C4-2B (cell line): ENCODE results near the gene TELO2.

Source experiments
- ZFX ChIP-seq: fragments of 450-650 bp; IDR thresholded peaks from 2 replicates; pipeline ENCODE4 v1.6.1; 2017
- TF ChIP-seq, protein P1 (sequence below): fragments of 450-650 bp; conservative IDR thresholded peaks from 2 replicates; pipeline ENCODE4 v1.5.1; 2017; ENCODE audit warnings: mild to moderate bottlenecking

DNA sequence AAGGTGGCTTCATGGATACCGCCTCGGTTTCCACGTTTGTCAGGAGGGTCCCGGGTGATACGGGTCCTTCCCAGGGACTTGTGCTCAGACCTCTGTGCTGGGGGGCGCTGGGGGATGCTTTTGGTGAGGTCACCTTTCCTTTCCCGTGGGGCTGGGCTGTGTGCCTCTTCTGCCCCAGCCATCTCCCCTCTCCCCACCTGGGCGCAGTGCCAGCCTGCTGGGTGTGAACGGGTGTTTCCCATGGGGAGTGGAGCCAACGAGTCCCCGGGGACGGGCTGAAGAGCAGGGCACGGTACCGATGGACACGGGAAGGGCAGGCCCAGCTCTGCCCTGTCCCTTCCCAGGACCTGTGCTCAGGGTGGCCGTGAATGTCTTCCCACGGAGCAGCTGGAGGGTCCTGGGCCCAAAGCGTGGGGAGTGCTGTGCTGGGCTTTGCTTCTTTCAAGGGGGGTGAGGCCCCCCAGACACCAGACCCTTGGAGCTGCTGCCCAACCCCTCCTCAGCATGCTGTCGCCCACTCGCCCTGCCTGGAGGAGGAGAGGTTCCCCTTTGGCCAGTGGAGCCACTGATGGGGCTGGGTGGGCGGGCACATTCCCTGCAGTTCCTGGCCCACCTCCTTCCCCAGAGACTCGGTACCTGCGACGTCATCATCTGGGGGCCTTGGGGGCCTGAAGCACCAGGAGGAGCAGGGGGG lies 15.5 kb downstream of the TELO2 start:
- TF ChIP-seq, protein P1, sequence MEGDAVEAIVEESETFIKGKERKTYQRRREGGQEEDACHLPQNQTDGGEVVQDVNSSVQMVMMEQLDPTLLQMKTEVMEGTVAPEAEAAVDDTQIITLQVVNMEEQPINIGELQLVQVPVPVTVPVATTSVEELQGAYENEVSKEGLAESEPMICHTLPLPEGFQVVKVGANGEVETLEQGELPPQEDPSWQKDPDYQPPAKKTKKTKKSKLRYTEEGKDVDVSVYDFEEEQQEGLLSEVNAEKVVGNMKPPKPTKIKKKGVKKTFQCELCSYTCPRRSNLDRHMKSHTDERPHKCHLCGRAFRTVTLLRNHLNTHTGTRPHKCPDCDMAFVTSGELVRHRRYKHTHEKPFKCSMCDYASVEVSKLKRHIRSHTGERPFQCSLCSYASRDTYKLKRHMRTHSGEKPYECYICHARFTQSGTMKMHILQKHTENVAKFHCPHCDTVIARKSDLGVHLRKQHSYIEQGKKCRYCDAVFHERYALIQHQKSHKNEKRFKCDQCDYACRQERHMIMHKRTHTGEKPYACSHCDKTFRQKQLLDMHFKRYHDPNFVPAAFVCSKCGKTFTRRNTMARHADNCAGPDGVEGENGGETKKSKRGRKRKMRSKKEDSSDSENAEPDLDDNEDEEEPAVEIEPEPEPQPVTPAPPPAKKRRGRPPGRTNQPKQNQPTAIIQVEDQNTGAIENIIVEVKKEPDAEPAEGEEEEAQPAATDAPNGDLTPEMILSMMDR = no peak
- no peak for TF ChIP-seq ZFX
